ENCODE results near the gene RCE1.
A peak's percentile ranks its signal among the peaks of the same experiment; 100 is the strongest.

RCE1 gene

GRCh38 chr11:66850235-66850587 lies 7.0 kb downstream of the RCE1 start:
- no peak for TF ChIP-seq ZNF274 (IDR thresholded peaks at IDR 0.05; ENCODE audit: low read depth, low read length)
- no peak overlapping the region for H3K4me3 ChIP-seq (ENCODE audit: low read length)

DNA sequence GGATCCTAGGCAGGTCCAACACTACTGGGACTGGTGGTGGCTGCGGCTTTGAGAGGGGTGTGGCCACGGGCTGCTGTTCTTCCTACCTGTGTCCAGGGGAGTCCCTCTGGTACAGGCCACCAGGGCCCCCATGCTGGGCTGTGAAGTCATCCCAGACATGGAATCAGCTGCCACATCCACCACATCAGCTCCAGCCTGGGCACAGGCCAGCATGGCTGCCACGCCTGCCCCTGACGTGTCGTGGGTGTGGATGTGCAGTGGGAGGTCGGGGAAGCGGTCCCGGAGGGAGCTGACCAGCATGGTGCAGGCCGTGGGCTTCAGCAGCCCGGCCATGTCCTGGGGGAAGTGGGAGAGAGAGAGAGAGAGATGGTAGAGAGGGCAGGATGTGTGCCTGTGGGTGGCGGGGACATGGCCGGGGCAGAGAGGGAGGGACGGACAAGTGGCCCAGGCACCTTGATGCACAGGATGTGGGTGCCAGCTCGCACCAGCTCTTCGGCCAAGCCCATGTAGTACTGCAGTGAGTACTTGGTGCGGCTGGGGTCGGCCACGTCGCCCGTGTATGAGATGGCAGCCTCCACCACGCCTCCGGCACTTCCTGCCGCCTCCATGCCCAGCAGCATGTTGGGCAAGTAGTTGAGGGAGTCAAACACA lies 7.5 kb downstream of the RCE1 start:
- no peak for TF ChIP-seq ZNF274 (IDR thresholded peaks at IDR 0.05; ENCODE audit: low read depth, low read length)
- no peak overlapping the region for H3K4me3 ChIP-seq (ENCODE audit: low read length)

DNA sequence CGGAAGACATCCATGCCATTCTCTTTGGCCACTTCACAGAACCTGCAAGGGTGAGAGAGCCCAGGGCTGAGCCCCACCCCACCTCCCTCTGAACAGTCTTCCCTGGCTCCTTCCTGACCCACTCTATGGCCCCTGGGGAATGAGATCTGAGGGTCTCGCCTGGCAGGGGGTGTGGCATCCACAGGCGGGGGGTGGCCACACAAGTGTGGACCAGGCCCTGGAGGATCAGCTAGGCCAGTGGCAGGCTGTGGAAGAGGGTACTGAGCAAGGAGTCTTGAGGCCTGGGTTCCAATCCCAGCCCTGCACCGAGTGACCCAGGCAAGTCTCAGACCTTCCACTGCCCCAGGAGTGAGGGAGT lies 8.0 kb downstream of the RCE1 start:
- TF ChIP-seq ZNF274 (IDR thresholded peaks at IDR 0.05; ENCODE audit: low read depth, low read length), result no peak

GRCh38 chr11:66851698-66852465 lies 8.6 kb downstream of the RCE1 start:
- no peak for TF ChIP-seq ZNF274 (IDR thresholded peaks at IDR 0.05; ENCODE audit: low read depth, low read length)
- H3K4me3 ChIP-seq (ENCODE audit: low read length), result no peak overlapping the region

More for the DNA sequence above, 8.0 kb downstream of the RCE1 start:
- no peak overlapping the region for H3K4me3 ChIP-seq (ENCODE audit: low read length)

DNA sequence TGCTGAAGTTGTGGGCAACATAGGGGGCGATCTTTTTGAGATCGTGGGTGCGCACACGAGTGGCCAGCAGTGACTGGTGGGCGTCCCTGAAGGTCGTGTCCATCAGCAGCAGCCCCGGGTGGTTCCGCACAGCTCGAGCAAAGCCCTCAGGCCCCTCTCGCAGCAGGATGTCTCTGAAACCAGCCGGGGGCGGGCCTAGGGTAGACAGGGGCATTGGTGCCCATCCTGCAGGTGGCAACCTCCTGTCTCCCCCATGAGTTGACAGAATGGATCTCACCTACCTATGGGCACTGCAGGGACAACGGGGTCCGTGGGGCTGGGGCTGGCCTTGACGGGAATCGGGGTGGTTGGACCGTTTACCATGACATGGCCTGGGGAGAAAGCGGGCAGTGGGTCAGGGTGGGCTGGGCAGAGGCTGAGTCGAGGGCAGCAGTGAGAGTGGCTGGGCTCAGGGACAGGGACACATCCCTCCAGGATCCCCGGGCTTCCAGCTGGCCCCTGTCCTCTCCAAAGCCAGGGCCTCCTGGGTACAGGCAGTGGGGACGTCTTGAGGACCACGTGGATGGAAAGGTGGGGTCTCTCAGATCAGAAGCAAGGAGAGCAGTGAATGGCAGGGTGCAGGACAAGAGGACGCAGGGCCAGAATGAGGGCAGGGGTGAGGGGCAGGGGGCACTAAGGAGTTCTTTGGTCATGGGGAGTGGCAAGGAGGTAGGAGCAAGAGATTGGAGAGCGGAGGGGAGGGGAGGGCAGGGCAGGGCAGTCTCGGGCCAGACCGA lies 9.4 kb downstream of the RCE1 start:
- TF ChIP-seq ZNF274 (IDR thresholded peaks at IDR 0.05; ENCODE audit: low read depth, low read length), result no peak

GRCh38 chr11:66853242-66854229 lies 10.3 kb downstream of the RCE1 start:
- TF ChIP-seq ZNF274 (IDR thresholded peaks at IDR 0.05; ENCODE audit: low read depth, low read length), result no peak
- H3K4me3 ChIP-seq (ENCODE audit: low read length), result no peak overlapping the region

More for the DNA sequence above, 9.4 kb downstream of the RCE1 start:
- no peak overlapping the region for H3K4me3 ChIP-seq (ENCODE audit: low read length)

- no peak for TF ChIP-seq ZNF274 (IDR thresholded peaks at IDR 0.05; ENCODE audit: low read depth, low read length)
- H3K4me3 ChIP-seq (ENCODE audit: low read length), result no peak overlapping the region
Measured at GRCh38 chr11:66854231-66854661, 11.0 kb downstream of the RCE1 start.

- TF ChIP-seq ZNF274 (IDR thresholded peaks at IDR 0.05; ENCODE audit: low read depth, low read length), result no peak
- no peak overlapping the region for H3K4me3 ChIP-seq (ENCODE audit: low read length)
Measured at GRCh38 chr11:66854729-66855211, 11.5 kb downstream of the RCE1 start.

DNA sequence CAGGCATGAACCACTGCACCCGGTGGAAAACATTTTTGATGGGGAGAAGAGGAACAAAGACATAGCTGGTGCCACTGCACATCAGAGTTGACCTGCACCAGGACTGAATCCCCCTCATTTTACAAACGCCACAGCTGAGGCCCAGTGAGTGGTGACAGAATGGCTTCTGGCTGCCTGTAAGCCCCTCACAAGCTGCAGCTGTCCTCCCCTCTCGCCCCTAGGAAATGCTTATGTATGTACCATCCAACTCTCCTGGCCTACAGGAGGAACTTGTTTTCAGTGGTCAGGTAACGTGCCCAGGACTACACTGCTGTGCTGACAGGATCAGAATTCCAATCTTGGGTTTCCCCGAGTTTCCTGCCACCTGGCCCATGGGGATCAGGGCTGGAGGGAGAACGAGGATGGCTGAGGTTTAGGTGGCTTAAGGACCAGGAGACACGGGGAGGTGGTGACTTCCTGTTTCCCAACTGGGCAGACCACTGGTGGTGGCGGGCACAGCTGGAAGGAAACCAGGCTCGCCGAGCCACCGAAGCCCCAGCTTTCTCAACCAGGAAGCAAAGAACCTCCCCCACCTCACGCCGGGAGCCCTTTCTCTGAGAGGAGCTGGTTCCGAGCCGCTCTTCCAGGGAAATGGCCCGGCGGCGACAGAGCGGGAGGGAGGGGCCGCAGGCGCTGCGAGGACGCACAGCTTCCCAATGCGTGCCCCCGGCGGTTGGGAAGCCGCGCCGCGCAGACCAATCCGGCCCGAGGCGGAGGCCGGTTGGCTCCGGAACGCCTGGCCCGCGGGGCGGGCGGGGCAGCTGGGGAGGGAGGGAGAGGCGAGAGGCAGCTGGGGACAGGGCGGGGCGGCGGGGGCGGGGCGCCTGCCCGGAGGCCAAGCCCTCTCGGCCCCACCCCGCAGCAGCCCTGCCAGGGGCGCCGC lies 12.6 kb downstream of the RCE1 start:
- TF ChIP-seq ZNF274 (IDR thresholded peaks at IDR 0.05; ENCODE audit: low read depth, low read length), result no peak

GRCh38 chr11:66856496-66857233 lies 13.4 kb downstream of the RCE1 start, which contains the start of gene LRFN4:
TSS of gene LRFN4 (plus strand) at chr11:66857064. CDS start at chr11:66857745, 681 bp downstream.
- peak within 1 kb of the TSS; percentile 89 for H3K4me3 ChIP-seq (ENCODE audit: low read length)
- TF ChIP-seq ZNF274 (IDR thresholded peaks at IDR 0.05; ENCODE audit: low read depth, low read length), result no peak

More for the DNA sequence above, 12.6 kb downstream of the RCE1 start:
- peak overlapping the region; percentile 89 for H3K4me3 ChIP-seq (ENCODE audit: low read length)

GRCh38 chr11:66857234-66857926 lies 14.1 kb downstream of the RCE1 start:
- TF ChIP-seq ZNF274 (IDR thresholded peaks at IDR 0.05; ENCODE audit: low read depth, low read length), result no peak
- H3K4me3 ChIP-seq (ENCODE audit: low read length), result peak overlapping the region; percentile 89

Measured in GM08714 (cell line).